Coronary artery (tissue), 2 donors: ENCODE results near the gene TAS1R1.

Experiments
- DNase-seq: peaks from one replicate; pipeline ENCODE4 v3.0.0-alpha.2; 2017; ENCODE audit warnings: low spot score
- H3K27ac ChIP-seq, 2 donors: fragments of 200-600 bp; sonication (generic); one replicate each; pipeline ENCODE4 v1.5.1; 2016 to 2019
- H3K4me3 ChIP-seq: fragments of 200-600 bp; sonication (generic); 2 replicates; pipeline ENCODE4 v1.5.1; 2016; ENCODE audit warnings: mild to moderate bottlenecking, moderate library complexity
- TF ChIP-seq, protein P1 (sequence below): fragments of 200-600 bp; sonication (generic); IDR thresholded peaks from one replicate; pipeline ENCODE4 v1.5.1; 2019; ENCODE audit warnings: antibody characterized with exemption

The TAS1R1 gene

DNA sequence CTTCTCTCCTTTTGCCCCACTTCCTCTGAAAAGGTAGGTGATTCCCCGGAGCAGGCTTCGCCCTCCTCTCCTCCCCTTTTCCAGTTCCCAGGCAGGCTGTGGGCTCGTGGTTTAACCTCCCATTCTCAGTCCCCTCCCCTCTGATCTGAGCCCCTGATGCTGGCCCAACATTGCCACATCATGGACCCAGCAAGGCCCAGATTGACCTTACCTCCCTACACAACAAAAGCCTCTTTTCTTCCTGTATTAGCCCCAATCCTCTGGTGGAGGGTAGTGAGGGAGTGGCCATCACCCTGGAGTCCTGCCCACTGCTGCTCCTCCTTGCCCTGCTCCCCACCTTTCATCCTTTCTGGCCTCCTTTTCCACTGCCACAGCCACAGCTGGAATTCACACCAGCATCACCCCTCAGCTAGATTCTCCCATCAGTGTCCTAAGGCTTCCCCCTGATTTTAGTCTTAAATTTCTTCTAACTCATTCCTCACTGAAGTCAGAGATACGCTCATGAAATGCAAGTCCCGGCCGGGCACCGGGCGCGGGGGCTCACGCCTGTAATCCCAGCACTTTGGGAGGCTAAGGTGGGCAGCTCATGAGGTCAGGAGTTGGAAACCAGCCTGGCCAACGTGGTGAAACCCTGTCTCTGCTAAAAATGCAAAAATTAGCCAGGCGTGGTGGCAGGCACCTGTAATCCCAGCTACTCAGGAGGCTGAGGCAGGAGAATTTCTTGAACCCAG is 17.7 kb downstream of the TAS1R1 start:
- TF ChIP-seq, protein P1, sequence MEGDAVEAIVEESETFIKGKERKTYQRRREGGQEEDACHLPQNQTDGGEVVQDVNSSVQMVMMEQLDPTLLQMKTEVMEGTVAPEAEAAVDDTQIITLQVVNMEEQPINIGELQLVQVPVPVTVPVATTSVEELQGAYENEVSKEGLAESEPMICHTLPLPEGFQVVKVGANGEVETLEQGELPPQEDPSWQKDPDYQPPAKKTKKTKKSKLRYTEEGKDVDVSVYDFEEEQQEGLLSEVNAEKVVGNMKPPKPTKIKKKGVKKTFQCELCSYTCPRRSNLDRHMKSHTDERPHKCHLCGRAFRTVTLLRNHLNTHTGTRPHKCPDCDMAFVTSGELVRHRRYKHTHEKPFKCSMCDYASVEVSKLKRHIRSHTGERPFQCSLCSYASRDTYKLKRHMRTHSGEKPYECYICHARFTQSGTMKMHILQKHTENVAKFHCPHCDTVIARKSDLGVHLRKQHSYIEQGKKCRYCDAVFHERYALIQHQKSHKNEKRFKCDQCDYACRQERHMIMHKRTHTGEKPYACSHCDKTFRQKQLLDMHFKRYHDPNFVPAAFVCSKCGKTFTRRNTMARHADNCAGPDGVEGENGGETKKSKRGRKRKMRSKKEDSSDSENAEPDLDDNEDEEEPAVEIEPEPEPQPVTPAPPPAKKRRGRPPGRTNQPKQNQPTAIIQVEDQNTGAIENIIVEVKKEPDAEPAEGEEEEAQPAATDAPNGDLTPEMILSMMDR, result no peak
- DNase-seq, result no peak
- H3K27ac ChIP-seq, result no peak overlapping the region
- H3K4me3 ChIP-seq, result no peak overlapping the region

DNA sequence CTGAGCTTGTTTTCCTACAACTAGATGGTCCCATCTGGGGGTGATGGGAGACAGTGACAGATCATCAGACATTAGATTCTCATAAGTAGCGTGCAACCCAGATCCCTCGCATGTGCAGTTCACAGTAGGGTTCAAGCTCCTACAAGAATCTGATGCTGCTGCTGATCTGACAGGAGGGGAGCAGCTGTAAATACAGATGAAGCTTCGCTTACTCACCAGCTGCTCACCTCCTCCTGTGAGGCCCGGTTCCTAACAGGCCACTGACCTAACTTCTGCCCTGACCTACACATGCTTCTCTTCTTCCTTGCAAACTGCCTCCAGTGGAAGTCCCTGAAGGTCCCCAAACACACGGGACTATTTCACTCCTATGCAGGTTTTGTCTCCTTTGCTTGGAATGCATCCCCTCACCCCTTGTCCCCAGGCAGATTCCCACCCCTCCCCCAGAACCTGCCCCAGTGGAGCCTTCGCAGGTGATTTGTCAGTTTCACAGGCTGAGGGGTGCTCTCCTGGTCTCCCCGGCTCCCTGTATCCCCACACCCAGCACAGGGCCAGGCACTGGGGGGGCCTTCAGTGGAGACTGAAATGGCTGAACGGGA is 19.0 kb downstream of the TAS1R1 start:
- Histone ChIP-seq H3K27ac (no peak overlapping the region), H3K4me3 (no peak overlapping the region)
- TF ChIP-seq, protein P1, result no peak
- no peak for DNase-seq

DNA sequence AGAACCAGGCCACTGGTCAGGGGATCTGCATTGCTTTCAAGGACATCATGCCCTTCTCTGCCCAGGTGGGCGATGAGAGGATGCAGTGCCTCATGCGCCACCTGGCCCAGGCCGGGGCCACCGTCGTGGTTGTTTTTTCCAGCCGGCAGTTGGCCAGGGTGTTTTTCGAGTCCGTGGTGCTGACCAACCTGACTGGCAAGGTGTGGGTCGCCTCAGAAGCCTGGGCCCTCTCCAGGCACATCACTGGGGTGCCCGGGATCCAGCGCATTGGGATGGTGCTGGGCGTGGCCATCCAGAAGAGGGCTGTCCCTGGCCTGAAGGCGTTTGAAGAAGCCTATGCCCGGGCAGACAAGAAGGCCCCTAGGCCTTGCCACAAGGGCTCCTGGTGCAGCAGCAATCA is 19.7 kb downstream of the TAS1R1 start:
- Histone ChIP-seq H3K27ac (no peak overlapping the region), H3K4me3 (no peak overlapping the region)
- TF ChIP-seq, protein P1, result no peak
- no peak for DNase-seq

DNA sequence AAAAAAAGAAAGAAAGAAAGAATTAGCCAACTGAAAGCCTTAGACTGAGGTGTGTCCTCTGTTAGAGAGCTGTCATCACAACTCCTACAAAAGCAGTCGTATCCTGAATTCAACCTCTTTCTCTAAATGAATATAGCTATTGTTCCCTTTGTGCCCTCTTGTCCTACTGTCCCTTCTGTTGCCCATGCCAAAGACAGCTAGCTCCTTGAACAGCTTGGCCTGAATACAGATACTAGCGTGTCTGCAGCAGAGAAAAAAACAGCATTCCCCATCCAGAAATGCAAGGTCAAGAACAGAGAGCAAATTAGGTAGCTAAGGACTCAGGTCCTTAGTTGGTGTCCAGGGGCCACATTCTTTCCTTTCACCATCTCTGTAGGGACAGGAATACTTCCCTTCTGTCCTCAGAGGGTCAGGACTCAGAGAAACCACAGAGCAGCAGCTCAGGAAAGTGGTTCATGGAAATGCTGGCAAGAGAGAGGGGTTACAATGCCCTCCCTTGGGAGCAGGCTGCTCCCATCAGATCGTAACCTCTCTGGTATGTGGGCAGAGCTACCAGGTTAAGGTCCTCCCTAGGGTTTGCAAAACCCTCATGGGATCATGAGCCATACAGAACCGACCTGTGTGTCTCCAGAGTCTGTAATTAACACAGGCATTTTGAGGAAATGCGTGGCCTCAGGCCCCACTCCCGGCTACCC is 22.9 kb downstream of the TAS1R1 start:
- no peak for DNase-seq

DNA sequence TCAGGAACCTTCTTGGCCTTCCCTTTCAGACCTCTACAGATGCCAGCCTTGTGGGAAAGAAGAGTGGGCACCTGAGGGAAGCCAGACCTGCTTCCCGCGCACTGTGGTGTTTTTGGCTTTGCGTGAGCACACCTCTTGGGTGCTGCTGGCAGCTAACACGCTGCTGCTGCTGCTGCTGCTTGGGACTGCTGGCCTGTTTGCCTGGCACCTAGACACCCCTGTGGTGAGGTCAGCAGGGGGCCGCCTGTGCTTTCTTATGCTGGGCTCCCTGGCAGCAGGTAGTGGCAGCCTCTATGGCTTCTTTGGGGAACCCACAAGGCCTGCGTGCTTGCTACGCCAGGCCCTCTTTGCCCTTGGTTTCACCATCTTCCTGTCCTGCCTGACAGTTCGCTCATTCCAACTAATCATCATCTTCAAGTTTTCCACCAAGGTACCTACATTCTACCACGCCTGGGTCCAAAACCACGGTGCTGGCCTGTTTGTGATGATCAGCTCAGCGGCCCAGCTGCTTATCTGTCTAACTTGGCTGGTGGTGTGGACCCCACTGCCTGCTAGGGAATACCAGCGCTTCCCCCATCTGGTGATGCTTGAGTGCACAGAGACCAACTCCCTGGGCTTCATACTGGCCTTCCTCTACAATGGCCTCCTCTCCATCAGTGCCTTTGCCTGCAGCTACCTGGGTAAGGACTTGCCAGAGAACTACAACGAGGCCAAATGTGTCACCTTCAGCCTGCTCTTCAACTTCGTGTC is 23.7 kb downstream of the TAS1R1 start:
- Histone ChIP-seq H3K4me3 (peak overlapping the region; percentile 96), H3K27ac (peak overlapping the region; percentile 93 to 98)
- TF ChIP-seq, protein P1, result no peak
- DNase-seq, result no peak

More for the DNA sequence above, 22.9 kb downstream of the TAS1R1 start:
- no peak overlapping the region for H3K27ac ChIP-seq
- H3K4me3 ChIP-seq, result no peak overlapping the region
- TF ChIP-seq, protein P1, result no peak

DNA sequence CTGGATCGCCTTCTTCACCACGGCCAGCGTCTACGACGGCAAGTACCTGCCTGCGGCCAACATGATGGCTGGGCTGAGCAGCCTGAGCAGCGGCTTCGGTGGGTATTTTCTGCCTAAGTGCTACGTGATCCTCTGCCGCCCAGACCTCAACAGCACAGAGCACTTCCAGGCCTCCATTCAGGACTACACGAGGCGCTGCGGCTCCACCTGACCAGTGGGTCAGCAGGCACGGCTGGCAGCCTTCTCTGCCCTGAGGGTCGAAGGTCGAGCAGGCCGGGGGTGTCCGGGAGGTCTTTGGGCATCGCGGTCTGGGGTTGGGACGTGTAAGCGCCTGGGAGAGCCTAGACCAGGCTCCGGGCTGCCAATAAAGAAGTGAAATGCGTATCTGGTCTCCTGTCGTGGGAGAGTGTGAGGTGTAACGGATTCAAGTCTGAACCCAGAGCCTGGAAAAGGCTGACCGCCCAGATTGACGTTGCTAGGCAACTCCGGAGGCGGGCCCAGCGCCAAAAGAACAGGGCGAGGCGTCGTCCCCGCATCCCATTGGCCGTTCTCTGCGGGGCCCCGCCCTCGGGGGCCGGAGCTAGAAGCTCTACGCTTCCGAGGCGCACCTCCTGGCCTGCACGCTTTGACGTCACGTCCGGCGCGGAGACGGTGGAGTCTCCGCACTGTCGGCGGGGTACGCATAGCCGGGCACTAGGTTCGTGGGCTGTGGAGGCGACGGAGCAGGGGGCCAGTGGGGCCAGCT is 24.4 kb downstream of the TAS1R1 start, which contains the start of gene ZBTB48:
ZBTB48 (plus strand) TSS at position 621 of the 745 bp plus-strand sequence. CDS start 616 bp downstream, outside the sequence.
- TF ChIP-seq, protein P1, result no peak
- Histone ChIP-seq H3K27ac (peak within 1 kb of the TSS; percentile 93 to 98), H3K4me3 (peak within 1 kb of the TSS; percentile 96)
- peak; percentile 99 for DNase-seq
